T-helper 1 cell (primary cell): ENCODE data around the gene PHLDA2.

Experiments used
- DNase-seq, 5 donors: peaks; one replicate each; pipeline ENCODE4 v3.0.0-alpha.2; 2012 to 2020

The PHLDA2 gene

GRCh38 chr11:2881076-2881980 is 47.9 kb downstream of the PHLDA2 start:
- DNase-seq: no peak

GRCh38 chr11:2880646-2881045 is 48.6 kb downstream of the PHLDA2 start:
- no peak for DNase-seq

GRCh38 chr11:2878782-2879181 is 50.4 kb downstream of the PHLDA2 start:
- no peak for DNase-seq
